OCI-LY1 (cell line): ENCODE results near the gene NHLRC4.

Experiments used
- EZH2 ChIP-seq: fragments of 200-600 bp; sonication (generic), shearing (Covaris generic); IDR thresholded peaks from 2 replicates; pipeline ENCODE4 v1.8.0; 2017; ENCODE audit warnings: borderline replicate concordance, mixed run types, mild to moderate bottlenecking, antibody characterized with exemption, low read length, moderate library complexity, mixed read lengths
- TF ChIP-seq, protein P1 (sequence below): fragments of 200-600 bp; sonication (generic), shearing (Covaris generic); IDR thresholded peaks from 2 replicates; pipeline ENCODE4 v1.5.1; 2017; ENCODE audit warnings: mild to moderate bottlenecking, antibody characterized with exemption, low read length, moderate library complexity, mixed read lengths

DNA sequence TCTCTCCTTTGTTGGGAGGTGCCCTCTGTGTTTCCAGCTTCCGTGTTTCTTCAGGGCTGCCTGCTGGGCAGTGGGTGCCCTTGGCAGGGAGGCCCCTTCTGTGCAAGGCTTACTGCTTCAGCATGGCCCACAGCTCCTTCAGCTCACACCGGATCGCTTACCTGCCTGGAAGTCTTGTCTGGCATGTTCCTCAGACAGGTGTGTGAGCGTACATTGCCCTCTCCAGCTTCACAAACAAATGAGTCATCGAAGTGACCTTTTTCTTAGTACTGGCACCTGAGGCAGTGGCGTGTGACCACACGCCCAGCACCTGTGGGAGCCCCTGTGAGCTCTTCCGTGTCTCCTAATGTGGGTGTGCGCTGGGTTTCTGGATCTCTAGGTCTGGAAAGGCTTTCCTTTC lies 26.6 kb downstream of the NHLRC4 start:
- no peak for TF ChIP-seq EZH2
- TF ChIP-seq, protein P1, sequence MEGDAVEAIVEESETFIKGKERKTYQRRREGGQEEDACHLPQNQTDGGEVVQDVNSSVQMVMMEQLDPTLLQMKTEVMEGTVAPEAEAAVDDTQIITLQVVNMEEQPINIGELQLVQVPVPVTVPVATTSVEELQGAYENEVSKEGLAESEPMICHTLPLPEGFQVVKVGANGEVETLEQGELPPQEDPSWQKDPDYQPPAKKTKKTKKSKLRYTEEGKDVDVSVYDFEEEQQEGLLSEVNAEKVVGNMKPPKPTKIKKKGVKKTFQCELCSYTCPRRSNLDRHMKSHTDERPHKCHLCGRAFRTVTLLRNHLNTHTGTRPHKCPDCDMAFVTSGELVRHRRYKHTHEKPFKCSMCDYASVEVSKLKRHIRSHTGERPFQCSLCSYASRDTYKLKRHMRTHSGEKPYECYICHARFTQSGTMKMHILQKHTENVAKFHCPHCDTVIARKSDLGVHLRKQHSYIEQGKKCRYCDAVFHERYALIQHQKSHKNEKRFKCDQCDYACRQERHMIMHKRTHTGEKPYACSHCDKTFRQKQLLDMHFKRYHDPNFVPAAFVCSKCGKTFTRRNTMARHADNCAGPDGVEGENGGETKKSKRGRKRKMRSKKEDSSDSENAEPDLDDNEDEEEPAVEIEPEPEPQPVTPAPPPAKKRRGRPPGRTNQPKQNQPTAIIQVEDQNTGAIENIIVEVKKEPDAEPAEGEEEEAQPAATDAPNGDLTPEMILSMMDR: no peak
